GM21390 (cell line): Measurements from ENCODE around the gene SLC27A3.
"Not testable (repeated sequence)": the region's sequence is repeated elsewhere in the genome, so short reads cannot be mapped to it uniquely, and the experiment has no call there.

ENCODE experiments used
- ATAC-seq: cut with Tn5 transposase; IDR thresholded peaks from one replicate; pipeline ENCODE4 v1.9.1; 2021; ENCODE audit not compliant: unreplicated experiment

SLC27A3 gene

DNA sequence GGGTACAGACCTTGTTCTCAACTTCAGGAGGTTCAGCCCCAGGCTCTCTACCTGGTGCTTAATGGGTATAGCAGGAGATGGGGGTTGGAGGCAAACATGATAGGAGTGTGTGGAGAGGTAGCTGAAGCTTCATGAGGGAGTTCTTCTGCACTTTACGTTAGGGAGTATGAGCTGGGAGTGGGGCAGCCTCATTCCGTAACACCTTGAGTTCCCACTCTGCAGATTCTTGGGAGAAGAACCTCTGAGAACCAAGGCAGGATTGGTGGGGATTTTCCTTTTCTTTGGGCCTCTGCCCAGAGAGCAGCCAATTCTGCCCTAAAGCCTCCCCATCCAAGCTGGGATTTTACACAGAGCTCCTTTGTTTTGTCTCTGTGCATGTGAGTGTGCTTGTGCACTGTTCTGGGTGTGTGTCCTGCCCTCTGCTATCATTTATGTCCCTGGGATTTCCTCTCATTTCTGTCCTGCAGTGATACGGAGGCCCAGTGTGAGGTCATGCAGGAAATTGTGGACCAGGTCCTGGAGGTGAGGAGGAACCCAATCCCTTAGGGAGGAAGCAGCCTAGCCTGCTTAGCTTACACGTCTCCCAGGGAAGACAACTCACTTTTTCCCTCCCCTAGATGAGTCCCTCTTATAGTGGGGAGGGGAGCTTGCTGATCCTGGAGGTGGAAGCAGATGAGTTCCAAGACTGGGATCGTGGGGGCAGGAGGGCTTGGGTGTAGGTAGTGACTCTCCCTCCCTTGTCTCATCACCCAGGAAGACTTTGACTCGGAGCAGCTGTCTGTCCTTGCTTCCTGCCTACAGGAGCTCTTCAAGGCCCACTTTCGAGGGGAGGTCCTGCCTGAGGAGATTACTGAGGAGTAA lies 11.6 kb upstream of the SLC27A3 start:
- no peak for ATAC-seq

DNA sequence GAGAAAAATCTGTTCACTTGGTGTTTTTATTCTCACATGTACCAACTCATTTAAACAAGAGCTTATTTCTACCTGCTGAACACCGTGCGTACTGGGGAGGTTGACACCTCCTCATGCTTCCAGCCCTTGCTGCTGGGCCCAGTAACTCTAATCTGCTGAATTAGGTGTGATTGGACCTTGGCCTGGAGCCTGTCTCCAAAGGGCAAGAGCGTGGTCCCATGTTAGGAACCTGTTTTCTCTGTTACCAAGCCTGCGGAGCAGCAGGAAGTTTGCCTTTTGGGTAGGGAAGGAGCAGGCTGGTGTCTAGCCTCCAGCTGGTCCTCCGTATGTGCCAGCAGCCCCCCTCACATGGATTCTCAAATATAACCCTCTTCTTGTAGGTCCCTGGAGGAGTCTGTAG lies 10.9 kb upstream of the SLC27A3 start:
- ATAC-seq, result no peak

GRCh38 chr1:153766663-153767062 lies 8.5 kb upstream of the SLC27A3 start:
- not testable (repeated sequence) for ATAC-seq

GRCh38 chr1:153767519-153767918 lies 7.7 kb upstream of the SLC27A3 start:
- ATAC-seq, result no peak

DNA sequence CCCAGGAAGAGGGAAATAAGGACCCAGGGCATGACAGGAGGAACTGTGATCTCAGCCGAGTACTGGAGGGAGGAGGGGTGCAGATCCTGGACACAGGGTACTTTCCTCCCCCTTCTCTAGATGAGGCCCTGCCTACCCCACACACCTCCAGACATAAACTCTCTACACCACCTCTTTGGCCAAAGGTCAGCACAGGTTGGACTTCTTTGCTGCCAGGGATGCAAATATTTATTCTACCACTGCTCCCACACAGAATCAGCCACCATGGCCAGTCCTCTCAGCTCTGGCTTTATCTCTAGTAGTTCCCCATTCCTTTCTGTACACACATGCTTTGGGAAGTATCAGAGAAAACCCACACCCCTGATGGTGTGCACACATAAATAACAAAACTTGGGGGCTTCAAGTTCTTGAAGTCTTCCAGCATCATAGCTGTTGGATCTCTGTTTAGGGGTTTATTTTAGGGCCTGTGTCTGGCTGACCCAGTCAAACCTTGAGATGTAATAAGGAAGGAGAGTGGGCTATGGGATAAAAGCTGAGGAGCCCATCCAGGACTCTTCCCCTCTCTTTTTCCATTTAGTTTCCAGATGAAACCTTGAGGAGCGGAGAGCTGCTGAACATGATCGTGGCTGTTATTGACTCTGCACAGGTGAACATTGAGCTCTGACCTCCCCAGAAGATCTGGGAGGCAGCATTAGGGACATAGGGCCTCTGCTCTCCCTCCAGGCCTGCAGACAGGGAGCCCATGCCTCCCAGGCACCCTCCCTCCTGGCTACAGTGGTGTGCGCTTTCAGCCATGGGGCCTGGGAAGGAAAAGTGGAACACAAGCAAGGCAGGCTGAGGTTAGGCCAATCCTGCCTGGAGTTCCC lies 6.7 kb upstream of the SLC27A3 start:
- no peak for ATAC-seq

- ATAC-seq, result no peak
Observed at GRCh38 chr1:153769221-153769620, 6.0 kb upstream of the SLC27A3 start.

DNA sequence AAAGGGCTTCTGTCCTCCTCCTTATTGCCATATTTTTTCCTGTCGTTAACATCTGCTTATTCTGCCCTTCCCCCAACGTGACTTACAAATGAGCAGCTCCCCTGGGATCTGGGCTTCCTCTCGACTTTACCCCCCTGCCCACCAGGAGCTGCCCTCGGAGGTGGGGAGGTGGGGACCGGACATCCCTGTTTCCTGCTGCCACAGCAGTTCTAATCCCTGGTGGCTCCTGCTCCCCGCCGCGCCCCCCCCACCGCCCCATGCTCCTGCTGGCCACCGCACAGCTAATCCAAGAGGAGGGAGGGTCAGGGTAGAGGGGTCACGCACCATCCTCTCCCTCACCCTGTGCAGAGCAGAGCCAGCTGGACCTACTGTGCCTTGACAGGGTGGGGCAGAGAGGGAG lies 4.4 kb upstream of the SLC27A3 start:
- no peak for ATAC-seq

GRCh38 chr1:153771261-153771660 lies 3.9 kb upstream of the SLC27A3 start:
- no peak for ATAC-seq

DNA sequence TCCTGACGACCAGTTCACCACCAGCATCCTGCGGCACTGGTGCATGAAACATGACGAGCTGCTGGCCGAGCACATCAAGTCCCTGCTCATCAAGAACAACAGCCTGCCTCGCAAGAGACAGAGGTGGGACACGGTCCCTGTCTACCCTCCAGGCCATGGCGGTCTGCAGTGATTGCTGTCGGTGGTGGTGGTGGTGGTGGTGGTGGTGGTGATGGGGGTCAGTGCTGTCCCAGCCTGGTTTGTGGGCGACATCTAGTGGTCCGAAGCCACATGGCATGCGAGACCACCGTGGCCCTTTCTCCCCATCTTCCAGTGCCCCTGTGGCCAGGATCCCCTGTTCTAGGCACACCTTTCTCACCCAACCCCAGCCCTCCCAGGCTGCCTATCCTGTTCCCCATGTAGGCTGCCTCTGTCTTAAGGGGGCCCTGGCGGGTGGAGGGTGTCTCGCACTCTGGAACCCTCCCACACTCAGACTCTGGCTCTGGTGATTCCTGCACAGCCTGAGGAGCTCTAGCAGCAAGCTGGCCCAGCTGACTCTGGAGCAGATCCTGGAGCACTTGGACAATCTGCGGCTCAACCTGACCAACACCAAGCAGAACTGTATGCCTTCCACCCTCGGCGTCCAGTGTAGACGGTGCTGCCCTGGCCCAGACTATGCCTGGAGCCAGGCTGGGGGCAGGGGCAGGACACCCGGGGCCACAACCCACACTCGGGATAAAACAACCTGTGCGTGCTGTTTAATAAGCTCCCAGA lies 3.2 kb upstream of the SLC27A3 start:
- ATAC-seq, result no peak

- no peak for ATAC-seq
Observed at GRCh38 chr1:153773096-153773921, 1.9 kb upstream of the SLC27A3 start.

GRCh38 chr1:153774026-153774595 lies 1.1 kb upstream of the SLC27A3 start:
- ATAC-seq, result no peak

DNA sequence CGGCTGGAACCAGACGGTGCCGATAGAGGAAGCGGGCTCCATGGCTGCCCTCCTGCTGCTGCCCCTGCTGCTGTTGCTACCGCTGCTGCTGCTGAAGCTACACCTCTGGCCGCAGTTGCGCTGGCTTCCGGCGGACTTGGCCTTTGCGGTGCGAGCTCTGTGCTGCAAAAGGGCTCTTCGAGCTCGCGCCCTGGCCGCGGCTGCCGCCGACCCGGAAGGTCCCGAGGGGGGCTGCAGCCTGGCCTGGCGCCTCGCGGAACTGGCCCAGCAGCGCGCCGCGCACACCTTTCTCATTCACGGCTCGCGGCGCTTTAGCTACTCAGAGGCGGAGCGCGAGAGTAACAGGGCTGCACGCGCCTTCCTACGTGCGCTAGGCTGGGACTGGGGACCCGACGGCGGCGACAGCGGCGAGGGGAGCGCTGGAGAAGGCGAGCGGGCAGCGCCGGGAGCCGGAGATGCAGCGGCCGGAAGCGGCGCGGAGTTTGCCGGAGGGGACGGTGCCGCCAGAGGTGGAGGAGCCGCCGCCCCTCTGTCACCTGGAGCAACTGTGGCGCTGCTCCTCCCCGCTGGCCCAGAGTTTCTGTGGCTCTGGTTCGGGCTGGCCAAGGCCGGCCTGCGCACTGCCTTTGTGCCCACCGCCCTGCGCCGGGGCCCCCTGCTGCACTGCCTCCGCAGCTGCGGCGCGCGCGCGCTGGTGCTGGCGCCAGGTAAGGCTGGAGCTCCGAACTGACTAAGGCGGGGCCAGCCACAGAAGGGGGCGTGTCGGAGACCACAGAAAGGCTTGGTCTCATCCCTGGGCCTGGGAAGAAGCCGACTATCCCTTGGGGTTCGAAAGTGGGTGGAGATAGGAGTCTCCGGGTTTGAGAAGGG lies 486 bp downstream of the SLC27A3 start:
- no peak for ATAC-seq

- no peak for ATAC-seq
Observed at GRCh38 chr1:153776352-153776751, 1.1 kb downstream of the SLC27A3 start.

DNA sequence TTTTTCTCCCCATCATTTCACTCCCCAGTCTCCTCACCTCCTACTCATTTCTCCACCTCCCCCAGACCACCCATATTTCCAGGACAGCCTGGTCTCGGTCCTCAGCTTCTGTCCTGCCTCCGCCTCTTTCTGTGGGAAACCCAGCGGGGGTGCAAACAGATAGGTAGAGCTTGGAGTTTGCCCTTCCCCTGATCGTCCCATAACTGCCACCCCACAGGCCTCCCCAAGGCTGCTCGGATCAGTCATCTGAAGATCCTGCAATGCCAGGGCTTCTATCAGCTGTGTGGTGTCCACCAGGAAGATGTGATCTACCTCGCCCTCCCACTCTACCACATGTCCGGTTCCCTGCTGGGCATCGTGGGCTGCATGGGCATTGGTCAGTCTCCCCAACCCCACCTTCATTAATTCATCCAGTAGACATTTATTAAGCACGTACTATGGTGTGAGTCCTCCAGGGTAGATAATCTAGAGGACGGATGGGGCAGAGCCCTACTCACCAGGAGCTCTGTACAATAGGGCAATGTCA lies 1.7 kb downstream of the SLC27A3 start:
- ATAC-seq, result no peak

- ATAC-seq, result no peak
Observed at GRCh38 chr1:153777648-153778047, 2.4 kb downstream of the SLC27A3 start.

DNA sequence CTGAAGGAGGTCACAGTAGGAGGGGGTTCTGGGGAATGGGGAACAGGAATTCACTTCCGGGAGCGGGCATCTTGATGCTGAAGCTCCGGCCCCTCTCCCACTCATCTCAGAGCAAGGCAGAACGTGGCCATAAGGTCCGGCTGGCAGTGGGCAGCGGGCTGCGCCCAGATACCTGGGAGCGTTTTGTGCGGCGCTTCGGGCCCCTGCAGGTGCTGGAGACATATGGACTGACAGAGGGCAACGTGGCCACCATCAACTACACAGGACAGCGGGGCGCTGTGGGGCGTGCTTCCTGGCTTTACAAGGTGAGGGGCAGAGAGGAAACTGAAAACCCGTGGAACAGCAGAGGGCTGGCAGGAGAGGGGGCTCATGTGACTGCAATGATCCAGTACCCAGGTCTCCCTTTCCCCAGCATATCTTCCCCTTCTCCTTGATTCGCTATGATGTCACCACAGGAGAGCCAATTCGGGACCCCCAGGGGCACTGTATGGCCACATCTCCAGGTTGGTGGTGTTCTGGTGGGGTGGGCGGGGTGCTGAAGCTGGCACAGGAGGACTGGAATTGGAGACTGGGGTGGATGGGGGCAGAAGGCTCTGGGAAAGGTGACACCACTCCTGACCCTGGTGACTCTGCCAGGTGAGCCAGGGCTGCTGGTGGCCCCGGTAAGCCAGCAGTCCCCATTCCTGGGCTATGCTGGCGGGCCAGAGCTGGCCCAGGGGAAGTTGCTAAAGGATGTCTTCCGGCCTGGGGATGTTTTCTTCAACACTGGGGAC lies 3.0 kb downstream of the SLC27A3 start:
- no peak for ATAC-seq

DNA sequence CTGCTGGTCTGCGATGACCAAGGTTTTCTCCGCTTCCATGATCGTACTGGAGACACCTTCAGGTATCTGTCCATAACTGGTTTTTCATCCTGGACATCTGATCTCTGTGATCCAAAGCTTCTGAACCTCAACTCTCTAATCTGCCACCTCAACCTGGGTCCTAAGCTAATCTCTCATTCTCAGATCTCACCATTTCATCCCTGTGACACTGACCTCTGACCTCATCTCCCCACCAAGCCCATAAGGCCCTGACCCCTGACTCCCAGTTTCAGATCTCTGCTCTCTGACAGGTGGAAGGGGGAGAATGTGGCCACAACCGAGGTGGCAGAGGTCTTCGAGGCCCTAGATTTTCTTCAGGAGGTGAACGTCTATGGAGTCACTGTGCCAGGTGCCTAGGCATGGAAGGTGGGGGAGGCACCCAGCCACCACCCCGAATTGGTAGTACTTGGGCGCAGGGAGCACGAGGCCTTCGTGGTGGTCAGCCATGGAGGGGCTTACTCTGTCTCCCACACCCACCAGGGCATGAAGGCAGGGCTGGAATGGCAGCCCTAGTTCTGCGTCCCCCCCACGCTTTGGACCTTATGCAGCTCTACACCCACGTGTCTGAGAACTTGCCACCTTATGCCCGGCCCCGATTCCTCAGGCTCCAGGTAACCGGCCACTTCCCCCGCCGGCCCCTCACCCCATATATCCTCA lies 3.8 kb downstream of the SLC27A3 start:
- no peak for ATAC-seq
